ENCODE data around the gene ROMO1. TPM values are rescaled to one million over a fixed set of nuclear protein-coding genes. Genes with fewer than 3 reads are reported as not detected.
A peak's percentile ranks its signal among the peaks of the same experiment; 100 is the strongest.
"Not testable (repeated sequence)": the region's sequence is repeated elsewhere in the genome, so short reads cannot be mapped to it uniquely, and the experiment has no call there.

ROMO1 gene
- polyA plus RNA-seq, 3 donors from 2014 or later = 298 to 612 (median 340) TPM

DNA sequence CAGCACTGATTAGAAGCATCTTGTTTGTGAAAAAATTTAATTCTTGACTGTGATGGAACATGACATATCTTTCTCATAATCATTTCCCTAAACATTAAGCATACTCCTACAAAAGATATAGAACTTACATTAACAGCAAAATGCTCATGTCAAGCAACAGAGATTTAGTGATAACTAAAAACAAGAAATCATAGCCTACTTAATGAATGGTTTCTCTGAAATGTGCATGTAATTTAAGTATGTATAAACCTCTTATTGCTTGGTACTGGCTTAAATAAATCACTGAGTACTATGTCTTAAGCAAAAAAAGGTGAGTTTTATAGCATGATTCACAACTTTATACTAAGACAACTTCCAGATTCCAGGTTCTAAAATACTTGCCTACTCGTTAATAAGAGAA is 9.3 kb downstream of the ROMO1 start:
- DNase-seq = no peak
- Mint-ChIP-seq H3K36me3 (peaks cover 30 to 59% (median 43%) of the 10 kb centered on the region in 3 donors), H3K27ac (peak overlapping the region in 3 of 6 donors; percentile 22 to 50 (median 33)), H3K27me3 (ENCODE audit: low read depth in 3 of 3) (peaks cover 4 to 39% (median 24%) of the 10 kb centered on the region in 3 donors), H3K4me3 (peak overlapping the region in 1 of 5 donors; percentile 34), H3K4me1 (peaks cover 38 to 71% of the 10 kb centered on the region in 2 donors), H3K9me3 (no peaks in the 10 kb centered on the region)

DNA sequence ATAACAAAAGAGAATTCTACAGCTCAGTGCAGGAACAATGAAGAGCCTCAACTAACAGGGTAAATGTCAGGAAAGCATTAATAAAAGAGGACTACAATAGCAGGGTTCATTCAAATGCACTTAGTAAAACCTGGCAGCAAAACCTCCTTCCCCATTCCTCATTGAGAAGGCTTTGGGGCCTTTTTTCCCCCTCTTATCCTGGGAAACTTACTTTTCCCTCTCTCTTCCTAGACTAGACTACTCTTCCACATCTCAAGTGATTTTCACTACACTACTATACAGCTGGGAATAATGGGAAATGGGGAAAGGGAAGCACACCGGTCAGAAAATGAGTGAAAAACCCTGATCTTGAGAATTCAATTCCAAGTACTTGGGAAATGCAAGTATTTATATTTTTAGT is 10.1 kb downstream of the ROMO1 start:
- Mint-ChIP-seq H3K9me3 (no peaks in the 10 kb centered on the region), H3K4me1 (peaks cover 39 to 69% of the 10 kb centered on the region in 2 donors), H3K27ac (peak overlapping the region; percentile 7 to 56 (median 27)), H3K36me3 (peaks cover 23 to 58% (median 36%) of the 10 kb centered on the region in 3 donors), H3K4me3 (peak overlapping the region in 2 of 5 donors; percentile 3 to 19), H3K27me3 (ENCODE audit: low read depth in 3 of 3) (peaks cover 4 to 39% (median 19%) of the 10 kb centered on the region in 3 donors)
- peak in 1 of 3 donors; percentile 13 for DNase-seq

DNA sequence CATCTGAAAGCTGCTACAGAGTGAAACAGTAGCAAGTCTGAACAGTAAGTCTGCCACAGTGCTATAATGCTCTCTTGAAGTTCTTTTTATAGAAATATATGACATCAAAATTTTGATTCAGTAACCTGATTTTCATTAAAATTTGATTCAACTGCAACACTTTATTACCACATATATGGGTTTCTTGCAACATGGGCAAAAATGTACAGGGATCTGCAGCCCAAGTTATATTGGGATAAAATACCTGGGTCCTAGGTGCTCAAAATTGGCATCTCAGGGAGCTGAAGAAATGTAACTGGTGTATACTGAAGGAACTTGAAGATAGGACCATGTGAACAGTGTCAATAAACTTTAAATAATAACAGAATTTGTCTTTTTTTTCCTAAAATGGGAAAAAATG is 10.8 kb downstream of the ROMO1 start:
- Mint-ChIP-seq H3K27ac (peak overlapping the region in 2 of 6 donors; percentile 12 to 30), H3K4me3 (no peak overlapping the region), H3K27me3 (ENCODE audit: low read depth in 3 of 3) (peaks cover 4 to 37% (median 19%) of the 10 kb centered on the region in 3 donors), H3K9me3 (no peaks in the 10 kb centered on the region), H3K4me1 (peaks cover 42 to 69% of the 10 kb centered on the region in 2 donors), H3K36me3 (peaks cover 20 to 55% (median 33%) of the 10 kb centered on the region in 3 donors)
- no peak for DNase-seq

DNA sequence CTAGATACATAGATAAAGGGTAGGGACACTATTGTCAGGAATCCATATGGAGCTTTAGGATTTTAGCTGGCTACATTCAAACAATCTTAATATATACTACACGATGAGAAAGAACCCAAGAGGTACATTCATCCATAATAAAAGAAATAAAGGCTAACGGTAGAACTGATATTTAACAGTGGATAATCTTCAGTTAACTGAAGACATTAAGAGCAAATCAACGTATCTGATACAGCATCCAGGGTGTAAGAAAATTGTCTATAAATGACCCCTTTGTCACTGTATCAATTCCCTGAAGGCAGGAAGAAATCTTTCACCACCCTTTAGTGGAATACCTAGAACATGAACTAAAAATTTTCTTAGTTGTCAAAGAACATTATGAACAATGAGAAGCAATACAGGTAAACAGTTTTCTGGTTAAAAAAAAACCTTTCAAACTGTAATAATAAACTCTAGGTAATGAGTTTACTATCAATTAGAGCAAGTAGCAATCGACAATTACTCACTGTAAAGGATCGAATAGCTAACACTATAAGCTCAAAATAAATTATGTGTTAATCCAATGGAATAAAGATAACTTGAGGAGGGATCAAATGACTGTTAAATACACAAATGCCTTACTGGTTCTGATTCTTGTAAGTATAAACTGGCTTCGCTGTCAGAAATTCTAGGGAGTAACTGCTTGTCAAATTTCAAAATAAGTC is 11.8 kb downstream of the ROMO1 start:
- peaks cover 24 to 58% (median 34%) of the 10 kb centered on the region in 3 donors for H3K36me3 Mint-ChIP-seq
- no peaks in the 10 kb centered on the region for H3K9me3 Mint-ChIP-seq
- peak overlapping the region in 2 of 5 donors; percentile 36 to 65 for H3K4me3 Mint-ChIP-seq
- DNase-seq = no peak
- peaks cover 45 to 76% of the 10 kb centered on the region in 2 donors for H3K4me1 Mint-ChIP-seq
- H3K27ac Mint-ChIP-seq = peak overlapping the region; percentile 40 to 83 (median 56)
- peaks cover 4 to 38% (median 17%) of the 10 kb centered on the region in 3 donors for H3K27me3 Mint-ChIP-seq (ENCODE audit: low read depth in 3 of 3)

DNA sequence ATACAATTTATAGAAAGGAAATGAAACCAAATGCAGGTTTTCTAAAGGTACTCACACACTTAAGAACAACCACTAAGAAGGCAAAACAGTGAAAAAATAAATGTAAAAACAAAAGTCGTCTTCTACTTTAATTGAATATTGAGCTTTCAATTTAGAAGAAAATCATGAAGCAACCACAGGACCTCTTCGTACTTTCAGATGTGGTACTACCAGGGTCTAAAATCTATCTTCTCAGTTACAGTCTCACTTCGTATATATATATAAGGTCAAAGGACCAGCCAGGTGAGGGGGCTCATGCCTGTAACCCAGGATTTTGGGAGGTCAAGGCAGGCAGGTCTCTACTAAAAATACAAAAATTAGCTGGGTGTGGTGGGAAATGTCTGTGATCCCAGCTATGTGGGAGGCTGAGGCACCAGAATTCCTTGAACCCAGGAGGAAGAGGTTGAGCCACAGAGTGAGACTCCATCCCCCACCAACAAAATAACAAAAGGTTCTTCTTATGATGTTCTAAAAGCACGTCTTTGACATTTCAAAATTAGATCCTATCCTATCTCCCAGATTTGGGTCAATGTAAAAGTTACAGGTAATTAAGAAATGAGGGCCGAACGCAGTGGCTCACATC is 12.5 kb downstream of the ROMO1 start:
- Mint-ChIP-seq H3K4me1 (peaks cover 47 to 80% of the 10 kb centered on the region in 2 donors), H3K36me3 (peaks cover 26 to 59% (median 38%) of the 10 kb centered on the region in 3 donors), H3K27me3 (ENCODE audit: low read depth in 3 of 3) (peaks cover 6 to 38% (median 15%) of the 10 kb centered on the region in 3 donors), H3K9me3 (no peaks in the 10 kb centered on the region), H3K27ac (peak overlapping the region; percentile 34 to 83 (median 54)), H3K4me3 (peak overlapping the region in 3 of 5 donors; percentile 35 to 65 (median 36))
- no peak for DNase-seq

DNA sequence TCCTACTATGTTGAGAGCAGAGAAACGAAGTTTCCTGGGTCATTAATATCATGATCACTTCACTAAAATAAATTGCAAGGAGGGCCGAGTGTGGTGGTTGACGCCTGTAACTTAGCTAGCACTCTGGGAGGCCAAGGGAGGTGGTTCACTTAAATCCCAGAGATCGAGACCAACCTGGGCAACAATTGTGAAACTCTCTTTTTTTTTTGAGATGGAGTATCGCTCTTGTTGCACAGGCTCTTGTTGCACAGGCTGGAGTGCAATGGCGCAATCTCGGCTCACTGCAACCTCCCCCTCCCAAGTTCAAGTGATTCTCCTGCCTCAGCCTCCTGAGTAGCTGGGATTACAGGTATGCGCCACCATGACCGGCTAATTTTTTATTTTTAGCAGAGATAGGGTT is 13.9 kb downstream of the ROMO1 start:
- not testable (repeated sequence) for H3K9me3 Mint-ChIP-seq, DNase-seq
- Mint-ChIP-seq H3K36me3 (peaks cover 32 to 68% (median 38%) of the 10 kb centered on the region in 3 donors), H3K4me3 (peak overlapping the region in 1 of 5 donors; percentile 7), H3K4me1 (peaks cover 52 to 85% of the 10 kb centered on the region in 2 donors), H3K27ac (peak overlapping the region in 2 of 6 donors; percentile 30 to 59), H3K27me3 (ENCODE audit: low read depth in 3 of 3) (peaks cover 4 to 50% (median 17%) of the 10 kb centered on the region in 3 donors)

DNA sequence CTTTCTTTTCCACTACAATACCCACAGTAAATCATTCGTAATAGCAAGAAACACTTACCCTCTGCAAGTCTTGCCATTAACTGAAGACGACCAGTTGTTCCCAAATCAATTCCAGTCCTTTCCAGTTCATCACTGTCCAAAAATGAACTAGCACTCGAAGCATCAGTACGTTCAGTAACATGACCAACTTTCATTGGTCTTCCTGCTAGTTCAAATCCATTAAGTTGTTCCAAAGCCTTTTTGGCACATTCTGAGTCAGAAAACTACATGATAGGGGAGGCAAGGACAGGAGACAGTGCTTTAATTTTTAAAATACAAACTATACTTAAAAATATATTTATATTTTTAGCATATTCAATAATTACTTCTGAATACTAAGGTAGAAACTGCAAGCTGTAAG is 14.9 kb downstream of the ROMO1 start:
- H3K36me3 Mint-ChIP-seq = peaks cover 34 to 69% (median 35%) of the 10 kb centered on the region in 3 donors
- H3K4me3 Mint-ChIP-seq = no peak overlapping the region
- DNase-seq = no peak
- peak overlapping the region in 3 of 6 donors; percentile 16 to 66 (median 29) for H3K27ac Mint-ChIP-seq
- peaks cover 4 to 50% (median 18%) of the 10 kb centered on the region in 3 donors for H3K27me3 Mint-ChIP-seq (ENCODE audit: low read depth in 3 of 3)
- H3K4me1 Mint-ChIP-seq = peaks cover 48 to 78% of the 10 kb centered on the region in 2 donors
- H3K9me3 Mint-ChIP-seq = no peaks in the 10 kb centered on the region

DNA sequence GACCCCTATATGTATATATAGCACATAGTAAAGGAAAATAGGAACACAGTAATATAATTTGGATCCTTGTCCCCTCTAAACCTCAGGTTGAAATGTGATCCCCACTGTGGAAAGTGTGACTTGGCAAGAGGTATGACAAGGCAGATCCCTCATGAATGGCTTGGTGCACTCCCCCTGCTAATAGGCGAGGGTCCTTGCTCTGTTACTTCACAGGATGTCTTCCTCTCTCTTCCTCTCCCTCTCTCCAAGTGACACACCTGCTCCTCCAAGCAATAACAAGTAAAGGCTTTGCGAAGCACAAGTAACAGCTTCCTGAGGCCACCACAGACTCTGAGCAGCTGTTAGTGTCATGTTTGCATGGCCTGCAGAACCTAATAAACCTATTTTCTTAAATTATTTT is 16.4 kb downstream of the ROMO1 start:
- peaks cover 41 to 70% (median 41%) of the 10 kb centered on the region in 3 donors for H3K36me3 Mint-ChIP-seq
- no peaks in the 10 kb centered on the region for H3K9me3 Mint-ChIP-seq

DNA sequence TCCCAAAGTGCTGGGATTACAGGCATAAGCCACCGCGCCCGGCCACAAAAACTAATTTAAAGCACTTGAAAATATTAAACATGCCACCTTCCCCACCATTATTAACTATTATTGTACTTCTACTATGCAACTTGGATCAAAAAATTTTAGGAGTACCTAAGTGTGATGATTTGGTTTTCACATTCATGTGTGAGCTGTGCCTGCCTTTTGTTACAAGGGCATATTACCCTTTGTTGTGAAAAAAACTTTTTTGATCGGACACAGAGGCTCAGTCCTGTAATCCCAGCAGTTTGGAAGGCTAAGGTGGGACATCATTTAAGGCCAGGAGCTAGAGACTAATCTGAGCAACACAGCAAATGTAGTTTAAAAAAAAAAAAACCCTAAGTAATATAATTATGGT is 17.1 kb downstream of the ROMO1 start:
- DNase-seq = no peak
- Mint-ChIP-seq H3K27ac (peak overlapping the region in 3 of 6 donors; percentile 34 to 76 (median 39)), H3K4me1 (peaks cover 38 to 69% of the 10 kb centered on the region in 2 donors), H3K27me3 (ENCODE audit: low read depth in 3 of 3) (peaks cover 4 to 57% (median 19%) of the 10 kb centered on the region in 3 donors), H3K4me3 (no peak overlapping the region), H3K36me3 (peaks cover 37 to 67% (median 39%) of the 10 kb centered on the region in 3 donors), H3K9me3 (no peaks in the 10 kb centered on the region)

More for the DNA sequence above, 16.4 kb downstream of the ROMO1 start:
- H3K4me3 Mint-ChIP-seq = no peak overlapping the region
- H3K4me1 Mint-ChIP-seq = peaks cover 41 to 72% of the 10 kb centered on the region in 2 donors
- peaks cover 3 to 53% (median 18%) of the 10 kb centered on the region in 3 donors for H3K27me3 Mint-ChIP-seq (ENCODE audit: low read depth in 3 of 3)
- H3K27ac Mint-ChIP-seq = peak overlapping the region in 3 of 6 donors; percentile 23 to 65 (median 58)
- no peak for DNase-seq

DNA sequence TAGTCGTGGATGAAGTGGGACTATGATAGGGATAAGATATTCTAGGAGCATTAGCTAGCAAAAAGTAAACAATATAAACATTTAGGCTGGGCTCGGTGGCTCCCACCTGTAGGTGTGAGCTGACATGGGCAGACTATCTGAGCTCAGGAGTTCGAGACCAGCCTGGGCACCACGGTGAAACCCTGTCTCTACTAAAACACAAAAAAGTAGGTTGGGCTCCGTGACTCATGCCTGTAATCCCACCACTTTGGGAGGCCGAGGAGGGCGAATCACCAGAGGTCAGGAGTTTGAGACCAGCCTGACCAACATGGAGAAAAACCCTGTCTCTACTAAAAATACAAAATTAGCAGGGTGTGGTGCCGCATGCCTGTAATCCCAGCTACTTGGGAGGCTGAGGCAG is 19.1 kb downstream of the ROMO1 start:
- not testable (repeated sequence) for H3K9me3 Mint-ChIP-seq, DNase-seq, H3K4me3 Mint-ChIP-seq
- Mint-ChIP-seq H3K4me1 (peaks cover 47 to 73% of the 10 kb centered on the region in 2 donors), H3K27ac (peak overlapping the region in 2 of 6 donors; percentile 3 to 40), H3K36me3 (peaks cover 40 to 70% (median 48%) of the 10 kb centered on the region in 3 donors), H3K27me3 (ENCODE audit: low read depth in 3 of 3) (peaks cover 10 to 58% (median 37%) of the 10 kb centered on the region in 3 donors)

DNA sequence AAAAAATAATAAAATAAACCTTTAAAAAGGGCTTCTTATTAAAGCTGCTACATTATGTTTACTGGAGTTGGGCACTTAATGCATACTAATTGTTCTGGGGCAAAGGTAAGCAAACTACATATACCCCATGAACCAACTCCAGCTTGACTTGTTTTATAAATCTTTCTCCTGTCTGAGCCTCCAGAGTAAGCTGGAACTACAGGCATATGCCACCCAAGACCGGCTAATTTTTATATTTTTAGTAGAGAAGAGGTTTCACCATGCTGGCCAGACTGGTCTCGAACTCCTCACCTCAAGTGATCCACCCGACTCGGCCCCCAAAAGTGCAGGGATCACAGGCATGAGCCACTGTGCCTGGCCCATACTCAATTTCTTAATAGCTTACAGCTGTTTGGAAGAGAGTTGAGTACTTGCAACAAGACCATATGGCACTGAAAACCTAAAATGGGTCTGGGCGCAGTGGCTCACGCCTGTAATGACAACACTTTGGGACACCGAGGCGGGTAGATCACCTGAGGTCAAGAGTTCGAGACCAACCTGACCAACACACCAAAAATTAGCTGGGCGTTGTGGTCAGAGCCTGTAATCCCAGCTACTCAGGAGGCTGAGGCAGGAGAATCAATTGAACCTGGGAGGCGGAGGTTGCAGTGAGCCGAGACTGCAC is 19.9 kb downstream of the ROMO1 start:
- DNase-seq = no peak
- Mint-ChIP-seq H3K27ac (peak overlapping the region in 2 of 6 donors; percentile 16 to 40), H3K4me1 (peaks cover 48 to 75% of the 10 kb centered on the region in 2 donors), H3K36me3 (peaks cover 40 to 67% (median 48%) of the 10 kb centered on the region in 3 donors), H3K9me3 (no peaks in the 10 kb centered on the region), H3K27me3 (ENCODE audit: low read depth in 3 of 3) (peaks cover 14 to 56% (median 43%) of the 10 kb centered on the region in 3 donors), H3K4me3 (no peak overlapping the region)

DNA sequence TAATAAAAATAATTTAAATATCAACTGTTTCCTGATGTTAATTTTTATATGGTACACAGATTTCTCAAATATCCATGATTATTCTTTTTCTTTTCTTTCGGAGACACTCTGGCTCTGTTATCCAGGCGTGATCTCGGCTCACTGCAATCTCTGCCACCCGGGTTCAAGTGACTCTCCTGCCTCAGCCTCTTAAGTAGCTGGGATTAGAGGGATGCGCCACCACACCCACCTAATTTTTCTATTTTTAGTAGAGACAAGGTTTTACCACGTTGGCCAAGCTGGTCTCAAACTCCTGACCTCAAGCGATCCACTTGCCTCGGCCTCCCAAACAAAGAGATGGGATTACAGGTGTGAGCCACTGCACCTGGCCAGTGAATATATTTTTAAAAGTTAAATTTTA is 20.5 kb downstream of the ROMO1 start:
- H3K4me3 Mint-ChIP-seq = no peak overlapping the region
- no peak for DNase-seq
- peaks cover 37 to 66% (median 54%) of the 10 kb centered on the region in 3 donors for H3K36me3 Mint-ChIP-seq
- H3K27ac Mint-ChIP-seq = peak overlapping the region in 1 of 6 donors; percentile 63
- peaks cover 15 to 59% (median 46%) of the 10 kb centered on the region in 3 donors for H3K27me3 Mint-ChIP-seq (ENCODE audit: low read depth in 3 of 3)
- H3K9me3 Mint-ChIP-seq = no peaks in the 10 kb centered on the region
- H3K4me1 Mint-ChIP-seq = peaks cover 46 to 75% of the 10 kb centered on the region in 2 donors

Measured in immature natural killer cell (primary cell).